Ishikawa (cell line): ENCODE results near the gene LINC01488.

ENCODE experiments used
- CEBPB ChIP-seq: IDR thresholded peaks from 2 replicates; pipeline ENCODE4 v1.6.1; 2012
- CREB1 ChIP-seq: IDR thresholded peaks from 2 replicates; pipeline ENCODE4 v1.6.1; 2012; ENCODE audit warnings: low read depth
- EGR1 ChIP-seq: IDR thresholded peaks from 2 replicates; pipeline ENCODE4 v1.6.1; 2012
- EP300 ChIP-seq: IDR thresholded peaks from 2 replicates; pipeline ENCODE4 v1.6.1; 2012; ENCODE audit warnings: borderline replicate concordance
- FOXM1 ChIP-seq: IDR thresholded peaks from 2 replicates; pipeline ENCODE4 v1.6.1; 2012; ENCODE audit warnings: low read depth, borderline replicate concordance
- MAX ChIP-seq: IDR thresholded peaks from 2 replicates; pipeline ENCODE4 v1.6.1; 2012
- NFIC ChIP-seq: IDR thresholded peaks from 2 replicates; pipeline ENCODE4 v1.6.1; 2012
- RAD21 ChIP-seq: IDR thresholded peaks from 2 replicates; pipeline ENCODE4 v1.6.1; 2012; ENCODE audit warnings: low read depth
- REST ChIP-seq: IDR thresholded peaks from 2 replicates; pipeline ENCODE4 v1.6.1; 2012; ENCODE audit warnings: low read depth, mild to moderate bottlenecking
- TAF1 ChIP-seq: IDR thresholded peaks from 2 replicates; pipeline ENCODE4 v1.6.1; 2012; ENCODE audit warnings: low read depth, mild to moderate bottlenecking
- TCF12 ChIP-seq: IDR thresholded peaks from 2 replicates; pipeline ENCODE4 v1.6.1; 2012; ENCODE audit warnings: low read depth
- TEAD4 ChIP-seq: IDR thresholded peaks from 2 replicates; pipeline ENCODE4 v1.6.1; 2012
- USF1 ChIP-seq: IDR thresholded peaks from 2 replicates; pipeline ENCODE4 v1.6.1; 2012
- YY1 ChIP-seq: IDR thresholded peaks from 2 replicates; pipeline ENCODE4 v1.6.1; 2012; ENCODE audit warnings: low read depth
- ZBTB7A ChIP-seq: IDR thresholded peaks from 2 replicates; pipeline ENCODE4 v1.6.1; 2012; ENCODE audit warnings: low read depth

Gene LINC01488

GRCh38 chr11:69536406-69536805, 54.9 kb downstream of the LINC01488 start:
- TF ChIP-seq EP300: no peak
- TF ChIP-seq CREB1: no peak
- no peak for TF ChIP-seq TCF12
- no peak for TF ChIP-seq YY1
- TF ChIP-seq RAD21: no peak
- no peak for TF ChIP-seq ZBTB7A
- TF ChIP-seq TEAD4: no peak
- no peak for TF ChIP-seq USF1
- no peak for TF ChIP-seq MAX
- no peak for TF ChIP-seq FOXM1
- TF ChIP-seq EGR1: no peak
- TF ChIP-seq NFIC: no peak
- no peak for TF ChIP-seq REST
- no peak for TF ChIP-seq CEBPB
- TF ChIP-seq TAF1: no peak

DNA sequence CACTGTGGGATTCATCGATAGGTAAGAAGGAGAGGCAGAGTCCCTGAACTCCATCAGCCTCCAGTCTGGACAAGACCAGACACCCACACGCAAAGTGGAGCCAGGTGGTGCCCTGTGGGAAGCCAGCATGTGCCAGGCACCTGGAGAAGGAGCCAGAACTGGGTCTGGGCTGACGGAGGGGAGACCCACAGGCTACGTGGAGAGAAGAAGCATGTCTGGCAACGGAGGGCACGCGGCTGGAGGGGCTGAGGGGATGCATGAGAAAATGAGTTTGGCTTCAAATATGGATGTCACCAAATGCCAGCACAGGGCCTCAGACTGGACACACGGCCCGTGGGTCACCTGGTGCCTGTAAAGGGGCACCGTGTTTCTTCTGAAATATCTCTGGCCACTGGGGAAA, 55.7 kb downstream of the LINC01488 start:
- no peak for TF ChIP-seq MAX
- no peak for TF ChIP-seq TCF12
- TF ChIP-seq YY1: no peak
- TF ChIP-seq CREB1: no peak

DNA sequence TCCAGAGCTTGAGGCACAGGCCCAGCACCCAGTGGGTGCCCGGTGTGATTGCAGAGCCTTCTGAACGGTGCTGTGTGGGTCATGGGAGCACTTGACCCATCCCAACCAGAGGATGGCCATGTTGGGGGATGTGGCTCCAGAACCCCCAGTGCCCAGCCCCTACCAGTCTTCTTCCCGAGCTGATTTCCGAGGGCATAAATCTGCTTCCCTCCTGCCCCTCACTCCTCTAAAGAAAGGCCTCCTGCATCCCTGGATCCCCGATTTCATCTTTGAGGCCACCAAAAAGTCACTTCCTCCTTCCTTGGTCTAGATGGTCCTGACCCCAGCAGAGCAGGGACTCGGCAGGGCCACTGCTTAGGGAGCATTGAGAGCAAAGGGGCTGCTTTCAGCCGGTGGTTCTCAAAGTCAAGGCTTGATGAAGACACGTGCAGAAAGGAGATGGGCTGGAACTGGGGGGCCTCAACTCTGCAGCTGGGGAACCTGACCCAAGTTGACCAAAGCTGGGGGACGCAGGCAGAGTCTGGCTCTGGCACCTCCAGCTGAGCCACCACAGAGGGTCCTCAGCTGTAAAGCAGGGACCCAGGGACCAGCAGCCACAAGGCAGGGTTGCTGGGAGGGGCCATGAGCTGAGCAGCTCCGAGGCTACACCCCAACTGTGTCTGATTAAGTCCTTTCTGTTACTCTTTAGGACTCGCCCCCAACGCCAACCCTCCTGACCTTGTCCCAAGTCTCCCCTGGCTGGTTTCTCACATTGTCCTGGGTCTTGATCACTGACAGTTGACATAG, 56.6 kb downstream of the LINC01488 start:
- TF ChIP-seq CREB1: no peak

GRCh38 chr11:69538854-69539253, 57.4 kb downstream of the LINC01488 start:
- TF ChIP-seq USF1: no peak
- TF ChIP-seq RAD21: no peak
- no peak for TF ChIP-seq ZBTB7A
- no peak for TF ChIP-seq TEAD4
- TF ChIP-seq TCF12: no peak

GRCh38 chr11:69539416-69540117, 58.1 kb downstream of the LINC01488 start:
- no peak for TF ChIP-seq ZBTB7A
- no peak for TF ChIP-seq CEBPB
- no peak for TF ChIP-seq TEAD4
- no peak for TF ChIP-seq FOXM1
- TF ChIP-seq EGR1: no peak
- no peak for TF ChIP-seq NFIC
- TF ChIP-seq YY1: no peak

DNA sequence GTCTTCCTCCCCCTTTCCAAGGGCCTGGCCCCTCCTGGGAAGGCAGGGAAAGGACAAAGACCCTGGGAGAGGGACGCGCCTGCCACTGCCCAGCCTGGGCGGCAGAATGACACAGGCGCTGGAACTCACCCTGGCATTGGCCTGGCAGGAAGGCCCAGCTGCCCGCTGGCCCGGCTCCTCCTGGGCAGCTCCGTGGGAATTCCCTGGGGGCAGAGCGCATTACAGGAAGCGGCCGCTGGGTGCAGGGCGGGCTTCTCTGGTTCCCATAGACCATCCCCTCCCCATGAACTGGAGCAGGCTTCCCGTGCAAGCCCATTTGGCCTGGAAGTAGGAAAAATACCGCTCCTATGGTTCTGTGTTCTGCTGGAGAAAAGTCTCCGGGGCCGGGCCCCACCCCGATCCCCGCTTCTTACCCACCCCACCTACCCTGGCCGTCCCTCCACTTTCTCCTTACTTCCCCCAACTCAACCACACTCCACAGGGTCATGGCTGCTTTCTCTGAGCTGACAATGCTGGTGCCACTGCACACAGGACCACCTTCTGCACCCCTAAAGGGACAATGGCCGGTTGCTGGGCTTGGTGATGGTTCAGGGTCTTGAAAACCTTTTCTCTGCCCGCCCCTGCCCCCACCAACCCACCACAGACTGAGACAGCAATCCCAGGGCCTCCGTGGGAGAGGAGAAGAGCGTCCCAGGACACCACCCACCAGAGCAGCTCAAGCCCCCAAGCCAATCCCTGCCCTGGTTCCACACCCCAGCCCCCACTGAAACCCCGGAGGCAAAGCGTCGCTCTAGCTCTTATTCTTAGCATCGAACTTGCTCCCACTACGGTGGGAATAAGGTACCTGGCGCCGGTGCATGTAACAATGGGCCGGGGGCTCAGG, 58.9 kb downstream of the LINC01488 start:
- TF ChIP-seq FOXM1 (no peak), TAF1 (no peak), RAD21 (no peak), EP300 (no peak), ZBTB7A (no peak), TEAD4 (no peak), REST (no peak), TCF12 (no peak), CREB1 (no peak), YY1 (no peak), EGR1 (no peak), NFIC (no peak), MAX (no peak), CEBPB (no peak), USF1 (no peak)
